ENCODE measurements around the gene FEZ2. TPM values are rescaled to one million over a fixed set of nuclear protein-coding genes. Genes with fewer than 3 reads are reported as not detected.

Gene FEZ2
- total and polyA plus RNA-seq, 2 experiments from 2014 or later: 28.0 to 32.9 TPM

GRCh38 chr2:36540986-36541754 lies 56.8 kb downstream of the FEZ2 start:
- H3K4me3 ChIP-seq: no peak overlapping the region
- Mint-ChIP-seq H3K4me3 (no peak overlapping the region), H3K27ac (no peak overlapping the region), H3K36me3 (ENCODE audit: low read depth) (peaks cover 28% of the 10 kb centered on the region), H3K27me3 (ENCODE audit: insufficient read depth, low read depth, poor library complexity) (peaks cover 2% of the 10 kb centered on the region), H3K4me1 (no peaks in the 10 kb centered on the region), H3K9me3 (no peaks in the 10 kb centered on the region)
- no peak overlapping the region for H2AFZ ChIP-seq
- DNase-seq (ENCODE audit: low spot score) (no peak), ATAC-seq (no peak)
- no peaks in the 10 kb centered on the region for H3K4me1 ChIP-seq (ENCODE audit: insufficient read depth)
- H3F3A ChIP-seq (replicated peaks; ENCODE audit: low read depth): no peaks in the 10 kb centered on the region
- H3K4me2 ChIP-seq: no peak overlapping the region
- H3K27me3 ChIP-seq (ENCODE audit: insufficient read depth): no peaks in the 10 kb centered on the region
- H3K36me3 ChIP-seq (ENCODE audit: insufficient read depth): peaks cover 17% of the 10 kb centered on the region
- no peak overlapping the region for H3K27ac ChIP-seq (ENCODE audit: low read depth)
- TF ChIP-seq JUNB (IDR thresholded peaks at IDR 0.05; ENCODE audit: unreplicated experiment) (no peak), ZNF462 (CRISPR knock-in tag; IDR thresholded peaks at IDR 0.05) (no peak), EZH2phosphoT487 (IDR thresholded peaks at IDR 0.05; ENCODE audit: unreplicated experiment) (no peak)
- TF ChIP-seq, protein P1, sequence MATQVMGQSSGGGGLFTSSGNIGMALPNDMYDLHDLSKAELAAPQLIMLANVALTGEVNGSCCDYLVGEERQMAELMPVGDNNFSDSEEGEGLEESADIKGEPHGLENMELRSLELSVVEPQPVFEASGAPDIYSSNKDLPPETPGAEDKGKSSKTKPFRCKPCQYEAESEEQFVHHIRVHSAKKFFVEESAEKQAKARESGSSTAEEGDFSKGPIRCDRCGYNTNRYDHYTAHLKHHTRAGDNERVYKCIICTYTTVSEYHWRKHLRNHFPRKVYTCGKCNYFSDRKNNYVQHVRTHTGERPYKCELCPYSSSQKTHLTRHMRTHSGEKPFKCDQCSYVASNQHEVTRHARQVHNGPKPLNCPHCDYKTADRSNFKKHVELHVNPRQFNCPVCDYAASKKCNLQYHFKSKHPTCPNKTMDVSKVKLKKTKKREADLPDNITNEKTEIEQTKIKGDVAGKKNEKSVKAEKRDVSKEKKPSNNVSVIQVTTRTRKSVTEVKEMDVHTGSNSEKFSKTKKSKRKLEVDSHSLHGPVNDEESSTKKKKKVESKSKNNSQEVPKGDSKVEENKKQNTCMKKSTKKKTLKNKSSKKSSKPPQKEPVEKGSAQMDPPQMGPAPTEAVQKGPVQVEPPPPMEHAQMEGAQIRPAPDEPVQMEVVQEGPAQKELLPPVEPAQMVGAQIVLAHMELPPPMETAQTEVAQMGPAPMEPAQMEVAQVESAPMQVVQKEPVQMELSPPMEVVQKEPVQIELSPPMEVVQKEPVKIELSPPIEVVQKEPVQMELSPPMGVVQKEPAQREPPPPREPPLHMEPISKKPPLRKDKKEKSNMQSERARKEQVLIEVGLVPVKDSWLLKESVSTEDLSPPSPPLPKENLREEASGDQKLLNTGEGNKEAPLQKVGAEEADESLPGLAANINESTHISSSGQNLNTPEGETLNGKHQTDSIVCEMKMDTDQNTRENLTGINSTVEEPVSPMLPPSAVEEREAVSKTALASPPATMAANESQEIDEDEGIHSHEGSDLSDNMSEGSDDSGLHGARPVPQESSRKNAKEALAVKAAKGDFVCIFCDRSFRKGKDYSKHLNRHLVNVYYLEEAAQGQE (IDR thresholded peaks at IDR 0.05; ENCODE audit: unreplicated experiment): no peak
- H3K9me2 ChIP-seq (ENCODE audit: insufficient read depth): no peaks in the 10 kb centered on the region
- no peaks in the 10 kb centered on the region for H3K79me2 ChIP-seq (replicated peaks; ENCODE audit: insufficient read depth)
- peaks cover 10% of the 10 kb centered on the region for H4K20me1 ChIP-seq (replicated peaks; ENCODE audit: insufficient read depth)

Data from GM23338 (cell line).